IMR-90 (cell line): ENCODE results near the gene EGFR. TPM values are rescaled to one million over a fixed set of nuclear protein-coding genes. Genes with fewer than 3 reads are reported as not detected.
A peak's percentile ranks its signal among the peaks of the same experiment; 100 is the strongest.

Experiments used
- ATAC-seq: fragments of 200-7000 bp; cut with Tn5 transposase; 2 replicates; pipeline ENCODE4 v1.9.1; 2020; ENCODE audit warnings: low read depth, mild to moderate bottlenecking, moderate library complexity
- BruUV-seq: library from RNA; stranded (reverse); fragments of 400-500 nt; replicated peaks from 2 replicates; lab custom pipeline; 2021; lab: Mats Ljungman, UMichigan
- CTCF ChIA-PET: fragments of 300-600 bp; formaldehyde crosslinking; extraction: SDS; loops from one replicate; lab custom pipeline; 2021; ENCODE audit warnings: antibody characterized with exemption; lab: Yijun Ruan, JAX
- POLR2A ChIA-PET: fragments of 300-600 bp; sonication (Branson Sonifier 250); formaldehyde crosslinking; loops from one replicate; lab custom pipeline; 2022; ENCODE audit warnings: antibody characterized with exemption; ENCODE audit not compliant: unreplicated experiment; lab: Charles Lee
- DNase-seq: peaks from one replicate; pipeline ENCODE4 v3.0.0; 2013
- H2AFZ ChIP-seq: replicated peaks from 2 replicates; pipeline ENCODE3; 2013; ENCODE audit warnings: low read length, mild to moderate bottlenecking; ENCODE audit not compliant: poor library complexity
- H2AK5ac ChIP-seq: 2 replicates; pipeline ENCODE4 v1.6.1; 2013; ENCODE audit warnings: low read depth, low read length, inconsistent platforms
- H2AK9ac ChIP-seq: replicated peaks from 2 replicates; pipeline ENCODE3; 2013; ENCODE audit warnings: mild to moderate bottlenecking, low read depth, low read length, moderate library complexity; ENCODE audit not compliant: poor library complexity
- H2BK120ac ChIP-seq: 2 replicates; pipeline ENCODE4 v1.6.1; 2013; ENCODE audit warnings: low read depth, low read length, inconsistent platforms
- H2BK15ac ChIP-seq: 3 replicates; pipeline ENCODE4 v1.6.1; 2013; ENCODE audit warnings: low read depth, low read length, inconsistent platforms
- H2BK20ac ChIP-seq: 2 replicates; pipeline ENCODE4 v1.6.1; 2013; ENCODE audit warnings: low read depth, mild to moderate bottlenecking, inconsistent platforms, low read length, moderate library complexity
- H2BK5ac ChIP-seq: 2 replicates; pipeline ENCODE4 v1.6.1; 2013; ENCODE audit warnings: mild to moderate bottlenecking, low read depth, low read length, inconsistent platforms; ENCODE audit not compliant: poor library complexity, severe bottlenecking
- H3K14ac ChIP-seq: replicated peaks from 2 replicates; pipeline ENCODE4 v1.6.1; 2013; ENCODE audit warnings: low read depth, low read length, inconsistent platforms
- H3K18ac ChIP-seq: 2 replicates; pipeline ENCODE4 v1.6.1; 2013; ENCODE audit warnings: low read depth, low read length, control low read depth
- H3K23ac ChIP-seq: 2 replicates; pipeline ENCODE4 v1.6.1; 2013; ENCODE audit warnings: low read depth, low read length, inconsistent platforms
- H3K27ac ChIP-seq: 2 replicates; pipeline ENCODE4 v1.5.1; 2013; ENCODE audit warnings: mild to moderate bottlenecking, control low read depth, low read length; ENCODE audit not compliant: insufficient read depth
- H3K27me3 ChIP-seq: 2 replicates; pipeline ENCODE4 v1.6.1; 2013; ENCODE audit warnings: low read length; ENCODE audit not compliant: control insufficient read depth, insufficient read depth
- H3K36me3 ChIP-seq: 2 replicates; pipeline ENCODE4 v1.6.1; 2013; ENCODE audit warnings: low read length, mixed read lengths; ENCODE audit not compliant: control insufficient read depth, insufficient read depth
- H3K4ac ChIP-seq: 2 replicates; pipeline ENCODE4 v1.6.1; 2013; ENCODE audit warnings: low read depth, low read length, inconsistent platforms
- H3K4me1 ChIP-seq: 2 replicates; pipeline ENCODE4 v1.6.1; 2013; ENCODE audit warnings: low read length, mixed read lengths; ENCODE audit not compliant: control insufficient read depth, insufficient read depth
- H3K4me2 ChIP-seq: 2 replicates; pipeline ENCODE4 v1.6.1; 2013; ENCODE audit warnings: low read depth, mild to moderate bottlenecking, control low read depth, low read length, moderate library complexity
- H3K4me3 ChIP-seq: 2 replicates; pipeline ENCODE4 v1.5.1; 2013; ENCODE audit warnings: low read depth, mild to moderate bottlenecking, control low read depth, low read length, moderate library complexity; ENCODE audit not compliant: insufficient read depth
- H3K56ac ChIP-seq: 2 replicates; pipeline ENCODE4 v1.6.1; 2013; ENCODE audit warnings: low read length, inconsistent platforms; ENCODE audit not compliant: insufficient read depth; ENCODE audit errors: extremely low read depth
- H3K79me1 ChIP-seq, 2 experiments: 2 replicates each; pipeline ENCODE4 v1.6.1; 2013; ENCODE audit warnings: low read length in 2 of 2, inconsistent platforms in 1 of 2, low read depth in 1 of 2
- H3K9ac ChIP-seq: 2 replicates; pipeline ENCODE4 v1.6.1; 2013; ENCODE audit warnings: low read depth, low read length, control low read depth
- H3K9me1 ChIP-seq: 2 replicates; pipeline ENCODE4 v1.6.1; 2013; ENCODE audit warnings: low read length, inconsistent platforms; ENCODE audit not compliant: insufficient read depth
- H3K9me3 ChIP-seq: 2 replicates; pipeline ENCODE4 v1.6.1; 2013; ENCODE audit warnings: low read length; ENCODE audit not compliant: control insufficient read depth, insufficient read depth
- H4K20me1 ChIP-seq: 2 replicates; pipeline ENCODE4 v1.6.1; 2013; ENCODE audit warnings: low read length, inconsistent platforms; ENCODE audit not compliant: insufficient read depth
- H4K5ac ChIP-seq: 2 replicates; pipeline ENCODE4 v1.6.1; 2013; ENCODE audit warnings: mild to moderate bottlenecking, low read depth, low read length, control low read depth
- H4K8ac ChIP-seq, 2 experiments: 2 replicates each; pipeline ENCODE4 v1.6.1; 2013; ENCODE audit warnings: low read depth in 2 of 2, low read length in 2 of 2, control low read depth in 1 of 2, inconsistent platforms in 1 of 2
- H4K91ac ChIP-seq: 2 replicates; pipeline ENCODE4 v1.6.1; 2013; ENCODE audit warnings: low read depth, low read length, inconsistent platforms; ENCODE audit not compliant: insufficient read depth
- CEBPB ChIP-seq: IDR thresholded peaks from 2 replicates; pipeline ENCODE4 v1.6.1; 2012; ENCODE audit warnings: low read depth, low read length, improper control_type of control experiment
- CHD1 ChIP-seq: IDR thresholded peaks from 2 replicates; pipeline ENCODE4 v1.6.1; 2012; ENCODE audit warnings: low read depth, low read length, improper control_type of control experiment
- CTCF ChIP-seq: conservative IDR thresholded peaks from 2 replicates; pipeline ENCODE4 v1.5.1; 2012; ENCODE audit warnings: mild to moderate bottlenecking, low read depth, low read length, improper control_type of control experiment
- ELK1 ChIP-seq: fragments of 150-350 bp; IDR thresholded peaks from 2 replicates; pipeline ENCODE4 v1.6.1; 2016; ENCODE audit warnings: low read depth, mild to moderate bottlenecking, low read length, moderate library complexity, borderline replicate concordance
- MAFK ChIP-seq: IDR thresholded peaks from 2 replicates; pipeline ENCODE4 v1.6.1; 2012; ENCODE audit warnings: low read depth, low read length, improper control_type of control experiment
- MAZ ChIP-seq: IDR thresholded peaks from 2 replicates; pipeline ENCODE4 v1.6.1; 2012; ENCODE audit warnings: low read depth, mild to moderate bottlenecking, low read length, improper control_type of control experiment, moderate library complexity, borderline replicate concordance
- MXI1 ChIP-seq: IDR thresholded peaks from 2 replicates; pipeline ENCODE4 v1.6.1; 2012; ENCODE audit warnings: low read depth, mild to moderate bottlenecking, low read length, moderate library complexity, borderline replicate concordance
- NFE2L2 ChIP-seq: fragments of 150-350 bp; IDR thresholded peaks from 2 replicates; pipeline ENCODE4 v1.6.1; 2016; ENCODE audit warnings: low read depth, mild to moderate bottlenecking, low read length
- POLR2A ChIP-seq: IDR thresholded peaks from 2 replicates; pipeline ENCODE4 v1.6.1; 2012; ENCODE audit warnings: mild to moderate bottlenecking, low read depth, low read length
- RCOR1 ChIP-seq: IDR thresholded peaks from 2 replicates; pipeline ENCODE4 v1.6.1; 2012; ENCODE audit warnings: mild to moderate bottlenecking, low read length, improper control_type of control experiment; ENCODE audit not compliant: insufficient replicate concordance
- RFX5 ChIP-seq: IDR thresholded peaks from 2 replicates; pipeline ENCODE4 v1.8.0; 2012; ENCODE audit warnings: low read depth, mild to moderate bottlenecking, low read length, moderate library complexity
- SMC3 ChIP-seq: fragments of 150-350 bp; IDR thresholded peaks from 2 replicates; pipeline ENCODE4 v1.6.1; 2016; ENCODE audit warnings: low read depth, mild to moderate bottlenecking, antibody characterized with exemption, low read length, moderate library complexity
- USF2 ChIP-seq: fragments of 150-350 bp; IDR thresholded peaks from 2 replicates; pipeline ENCODE4 v1.6.1; 2017; ENCODE audit warnings: mild to moderate bottlenecking, antibody characterized with exemption, low read length, low read depth
- WGBS, 2 experiments: methylation state at CpG; one replicate each; pipeline versions ENCODE4 v1.1.5 to v1.1.7; 2013; ENCODE audit warnings: missing lambda C conversion rate in 2 of 2; ENCODE audit not compliant: insufficient read length in 1 of 2; ENCODE audit errors: extremely low coverage in 2 of 2; 5-methylcytosine and 5-hydroxymethylcytosine counted together
- dilution Hi-C: fragments of 300-500 bp; cut with HindIII; formaldehyde crosslinking; loops from one replicate; pipeline ENCODE4 v1.14.3; 2018; ENCODE audit warnings: low sequenced_read_pairs; ENCODE audit not compliant: unreplicated experiment
- in situ Hi-C: fragments of 300-500 bp; cut with MboI; formaldehyde crosslinking; loops from 3 replicates; pipeline ENCODE4 v1.14.3; 2019; ENCODE audit warnings: low sequenced_read_pairs, inconsistent platforms, mixed read lengths
- intact Hi-C: fragments of 100-400 bp; cut with micrococcal nuclease; formaldehyde crosslinking; loops from 2 replicates; pipeline ENCODE4 v1.10.0; 2022
- polyA plus RNA-seq, 3 experiments: library from polyadenylated mRNA; depleted of rRNA; stranded (reverse); fragments of >200 nt; gene quantifications; 2 replicates each; pipeline ENCODE4 v1.2.3, GENCODE V29; 2012; ENCODE audit warnings: low replicate concordance in 1 of 3
- total RNA-seq: library from RNA; depleted of rRNA; stranded (reverse); fragments of >200 nt; gene quantifications from 2 replicates; pipeline ENCODE4 v1.2.3, GENCODE V29; 2012

The EGFR gene
- total and polyA plus RNA-seq, 2 of the 4 experiments (the other 2 are of a cell fraction) = 36.9 to 60.4 TPM

- WGBS, 2 experiments = 100% methylated on average over 4 of the region's 14 CpGs; no CpG with 5 or more reads in 1 of the 2 experiments
- ChIA-PET CTCF (interaction anchor here (0.6 kb wide), 1 partner anchor 12 kb away, joined by 3 read pairs; no protein-coding TSS in a partner anchor), POLR2A (no interaction called here)
- Histone ChIP-seq H4K91ac (no peak overlapping the region), H4K8ac (no peak overlapping the region), H3K56ac (no peak overlapping the region), H3K4ac (no peak overlapping the region), H3K4me1 (no peaks in the 10 kb centered on the region; the same call in 1 of the 2 replicates), H2BK120ac (no peak overlapping the region), H2BK5ac (no peak overlapping the region), H3K4me3 (no peak overlapping the region), H2BK15ac (no peak overlapping the region), H3K18ac (no peak overlapping the region), H3K14ac (no peak overlapping the region), H3K79me1 (no peaks in the 10 kb centered on the region), H2AFZ (peak overlapping the region; percentile 23), H3K36me3 (no peaks in the 10 kb centered on the region), H2BK20ac (no peak overlapping the region), H3K9me1 (peaks cover 4% of the 10 kb centered on the region; the same call in 1 of the 2 replicates), H3K27me3 (no peaks in the 10 kb centered on the region), H3K27ac (no peak overlapping the region), H2AK9ac (no peak overlapping the region), H3K23ac (no peak overlapping the region), H4K20me1 (no peaks in the 10 kb centered on the region), H2AK5ac (peak overlapping the region; percentile 46; the same call in 1 of the 2 replicates), H4K5ac (no peak overlapping the region), H3K4me2 (no peak overlapping the region), H3K9me3 (no peaks in the 10 kb centered on the region), H3K9ac (no peak overlapping the region)
- dilution Hi-C loops = no loop called here
- in situ Hi-C loops = no loop called here
- TF ChIP-seq CHD1 (no peak), USF2 (no peak), MXI1 (no peak), SMC3 (no peak), CEBPB (no peak), CTCF (no peak), RFX5 (no peak), MAZ (no peak), RCOR1 (no peak), MAFK (no peak), POLR2A (no peak), ELK1 (no peak), NFE2L2 (no peak)
- intact Hi-C loops = no loop called here
- BruUV-seq = no TSS peak
- DNase-seq = no peak
- no peak for ATAC-seq
These were observed 38.3 kb upstream of the EGFR start for GRCh38 chr7:54980521-54980920.
